ENCODE measurements around the gene LDLRAD4.

DNA sequence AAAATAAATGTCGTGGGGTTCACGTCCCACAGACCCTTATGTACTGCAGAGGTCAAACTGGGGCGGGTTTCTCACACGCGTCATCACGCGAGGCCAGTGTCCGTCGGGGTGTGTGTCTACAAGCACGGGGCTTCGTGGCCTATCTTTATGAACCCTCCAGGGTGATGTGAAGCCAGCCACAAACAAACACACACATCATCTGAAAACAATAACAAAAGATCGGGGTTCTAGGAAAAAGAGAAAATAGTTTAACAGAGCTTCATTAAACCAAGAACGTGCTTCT is 23.3 kb downstream of the LDLRAD4 start:
- TF ChIP-seq EZH2 (IDR thresholded peaks at IDR 0.05): no peak
- no peak for TF ChIP-seq POLR2AphosphoS5 (IDR thresholded peaks at IDR 0.05; ENCODE audit: borderline replicate concordance, low read depth, low read length)

Measured in SK-N-MC (cell line).